Measurements from ENCODE around the gene SLC47A2.

GRCh38 chr17:19656851-19657581, 59.4 kb downstream of the SLC47A2 start:
- no peak for TF ChIP-seq TCF7 (IDR thresholded peaks at IDR 0.05; ENCODE audit: borderline replicate concordance)
- no peak for TF ChIP-seq XRCC4 (IDR thresholded peaks at IDR 0.05; ENCODE audit: extremely low read depth, insufficient read depth, insufficient read length)
- TF ChIP-seq CTCF (IDR thresholded peaks at IDR 0.05 in 2 of 3, conservative IDR thresholded peaks at IDR 0.05 in 1 of 3; ENCODE audit: insufficient read depth in 2 of 3, low read depth in 1 of 3, low read length in 3 of 3) = no peak
- no peak for TF ChIP-seq PHB2 (IDR thresholded peaks at IDR 0.05; ENCODE audit: low read depth)
- no peak for TF ChIP-seq FOXM1 (IDR thresholded peaks at IDR 0.05; ENCODE audit: low read depth)
- TF ChIP-seq FOXM1 (CRISPR knock-in tag; IDR thresholded peaks at IDR 0.05; ENCODE audit: low read depth) = no peak
- no peak for TF ChIP-seq ZNF121 (CRISPR knock-in tag; conservative IDR thresholded peaks at IDR 0.05)
- TF ChIP-seq ZNF583 (CRISPR knock-in tag; IDR thresholded peaks at IDR 0.05) = no peak
- TF ChIP-seq ZNF830 (CRISPR knock-in tag; IDR thresholded peaks at IDR 0.05) = no peak
- no peak for TF ChIP-seq POLR2AphosphoS5 (IDR thresholded peaks at IDR 0.05; ENCODE audit: control insufficient read depth, insufficient read depth, low read depth, low read length)
- TF ChIP-seq ZC3H8 (IDR thresholded peaks at IDR 0.05) = no peak
- no peak for TF ChIP-seq ZNF174 (CRISPR knock-in tag; IDR thresholded peaks at IDR 0.05)
